ENCODE results near the gene CCNA1.

DNA sequence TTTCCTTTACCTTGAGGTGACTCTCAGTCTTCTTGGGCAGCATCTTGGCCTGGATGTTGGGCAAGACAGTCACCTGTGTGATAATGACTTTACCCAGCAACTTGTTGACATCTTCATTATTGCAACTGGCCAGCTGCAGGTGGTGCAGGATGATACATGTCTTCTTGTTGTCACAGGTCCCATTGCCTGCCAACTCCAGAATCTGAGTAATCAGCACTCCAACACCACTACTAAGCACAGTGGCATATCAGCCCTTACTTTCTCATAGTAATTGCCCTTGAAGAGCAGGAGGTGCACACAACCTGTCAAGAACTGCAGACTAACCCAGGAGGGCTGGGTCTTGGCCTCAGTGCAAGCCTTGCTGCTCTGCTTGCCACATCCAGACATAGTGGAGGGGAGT is 57.8 kb downstream of the CCNA1 start:
- TF ChIP-seq RAD21 (CRISPR knock-in tag; IDR thresholded peaks at IDR 0.05) = no peak
- no peak for TF ChIP-seq EZH2 (conservative IDR thresholded peaks at IDR 0.05; ENCODE audit: low read depth, low read length)
- TF ChIP-seq, protein P1, sequence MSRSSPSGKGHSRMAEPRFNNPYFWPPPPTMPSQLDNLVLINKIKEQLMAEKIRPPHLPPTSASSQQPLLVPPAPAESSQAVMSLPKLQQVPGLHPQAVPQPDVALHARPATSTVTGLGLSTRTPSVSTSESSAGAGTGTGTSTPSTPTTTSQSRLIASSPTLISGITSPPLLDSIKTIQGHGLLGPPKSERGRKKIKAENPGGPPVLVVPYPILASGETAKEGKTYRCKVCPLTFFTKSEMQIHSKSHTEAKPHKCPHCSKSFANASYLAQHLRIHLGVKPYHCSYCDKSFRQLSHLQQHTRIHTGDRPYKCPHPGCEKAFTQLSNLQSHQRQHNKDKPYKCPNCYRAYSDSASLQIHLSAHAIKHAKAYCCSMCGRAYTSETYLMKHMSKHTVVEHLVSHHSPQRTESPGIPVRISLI (CRISPR knock-in tag; IDR thresholded peaks at IDR 0.05; ENCODE audit: borderline replicate concordance) = no peak
- TF ChIP-seq, protein P2, sequence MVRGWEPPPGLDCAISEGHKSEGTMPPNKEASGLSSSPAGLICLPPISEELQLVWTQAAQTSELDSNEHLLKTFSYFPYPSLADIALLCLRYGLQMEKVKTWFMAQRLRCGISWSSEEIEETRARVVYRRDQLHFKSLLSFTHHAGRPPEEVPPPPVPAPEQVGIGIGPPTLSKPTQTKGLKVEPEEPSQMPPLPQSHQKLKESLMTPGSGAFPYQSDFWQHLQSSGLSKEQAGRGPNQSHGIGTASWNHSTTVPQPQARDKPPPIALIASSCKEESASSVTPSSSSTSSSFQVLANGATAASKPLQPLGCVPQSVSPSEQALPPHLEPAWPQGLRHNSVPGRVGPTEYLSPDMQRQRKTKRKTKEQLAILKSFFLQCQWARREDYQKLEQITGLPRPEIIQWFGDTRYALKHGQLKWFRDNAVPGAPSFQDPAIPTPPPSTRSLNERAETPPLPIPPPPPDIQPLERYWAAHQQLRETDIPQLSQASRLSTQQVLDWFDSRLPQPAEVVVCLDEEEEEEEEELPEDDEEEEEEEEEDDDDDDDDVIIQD (CRISPR knock-in tag; IDR thresholded peaks at IDR 0.05; ENCODE audit: low read depth) = no peak
- TF ChIP-seq BRD4 (CRISPR knock-in tag; IDR thresholded peaks at IDR 0.05) = no peak
- TF ChIP-seq, protein P3, sequence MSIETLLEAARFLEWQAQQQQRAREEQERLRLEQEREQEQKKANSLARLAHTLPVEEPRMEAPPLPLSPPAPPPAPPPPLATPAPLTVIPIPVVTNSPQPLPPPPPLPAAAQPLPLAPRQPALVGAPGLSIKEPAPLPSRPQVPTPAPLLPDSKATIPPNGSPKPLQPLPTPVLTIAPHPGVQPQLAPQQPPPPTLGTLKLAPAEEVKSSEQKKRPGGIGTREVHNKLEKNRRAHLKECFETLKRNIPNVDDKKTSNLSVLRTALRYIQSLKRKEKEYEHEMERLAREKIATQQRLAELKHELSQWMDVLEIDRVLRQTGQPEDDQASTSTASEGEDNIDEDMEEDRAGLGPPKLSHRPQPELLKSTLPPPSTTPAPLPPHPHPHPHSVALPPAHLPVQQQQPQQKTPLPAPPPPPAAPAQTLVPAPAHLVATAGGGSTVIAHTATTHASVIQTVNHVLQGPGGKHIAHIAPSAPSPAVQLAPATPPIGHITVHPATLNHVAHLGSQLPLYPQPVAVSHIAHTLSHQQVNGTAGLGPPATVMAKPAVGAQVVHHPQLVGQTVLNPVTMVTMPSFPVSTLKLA (IDR thresholded peaks at IDR 0.05) = no peak
- TF ChIP-seq ZNF891 (CRISPR knock-in tag; IDR thresholded peaks at IDR 0.05) = no peak
- no peak for TF ChIP-seq DR1 (CRISPR knock-in tag; IDR thresholded peaks at IDR 0.05)
- TF ChIP-seq, protein P4, sequence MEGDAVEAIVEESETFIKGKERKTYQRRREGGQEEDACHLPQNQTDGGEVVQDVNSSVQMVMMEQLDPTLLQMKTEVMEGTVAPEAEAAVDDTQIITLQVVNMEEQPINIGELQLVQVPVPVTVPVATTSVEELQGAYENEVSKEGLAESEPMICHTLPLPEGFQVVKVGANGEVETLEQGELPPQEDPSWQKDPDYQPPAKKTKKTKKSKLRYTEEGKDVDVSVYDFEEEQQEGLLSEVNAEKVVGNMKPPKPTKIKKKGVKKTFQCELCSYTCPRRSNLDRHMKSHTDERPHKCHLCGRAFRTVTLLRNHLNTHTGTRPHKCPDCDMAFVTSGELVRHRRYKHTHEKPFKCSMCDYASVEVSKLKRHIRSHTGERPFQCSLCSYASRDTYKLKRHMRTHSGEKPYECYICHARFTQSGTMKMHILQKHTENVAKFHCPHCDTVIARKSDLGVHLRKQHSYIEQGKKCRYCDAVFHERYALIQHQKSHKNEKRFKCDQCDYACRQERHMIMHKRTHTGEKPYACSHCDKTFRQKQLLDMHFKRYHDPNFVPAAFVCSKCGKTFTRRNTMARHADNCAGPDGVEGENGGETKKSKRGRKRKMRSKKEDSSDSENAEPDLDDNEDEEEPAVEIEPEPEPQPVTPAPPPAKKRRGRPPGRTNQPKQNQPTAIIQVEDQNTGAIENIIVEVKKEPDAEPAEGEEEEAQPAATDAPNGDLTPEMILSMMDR (CRISPR knock-in tag; IDR thresholded peaks at IDR 0.05) = no peak

Measured in HepG2 (cell line).